GM12874 (cell line): Measurements from ENCODE around the gene PLA2G2A.

Source experiments
- CTCF ChIP-seq: IDR thresholded peaks from 2 replicates; pipeline ENCODE4 v1.5.1; 2011; ENCODE audit warnings: low read depth, mild to moderate bottlenecking, control low read depth, low read length, moderate library complexity; ENCODE audit not compliant: insufficient read depth

PLA2G2A gene

GRCh38 chr1:19990689-19991088 is 11.3 kb upstream of the PLA2G2A start:
- no peak for TF ChIP-seq CTCF

- no peak for TF ChIP-seq CTCF
Measured at GRCh38 chr1:19988267-19989006, 9.0 kb upstream of the PLA2G2A start.

- no peak for TF ChIP-seq CTCF
Measured at GRCh38 chr1:19987719-19988118, 8.3 kb upstream of the PLA2G2A start.

GRCh38 chr1:19981507-19982312 is 2.3 kb upstream of the PLA2G2A start:
- TF ChIP-seq CTCF = no peak

GRCh38 chr1:19981170-19981506 is 1.7 kb upstream of the PLA2G2A start:
- TF ChIP-seq CTCF = no peak

GRCh38 chr1:19980314-19980713 is 896 bp upstream of the PLA2G2A start:
- no peak for TF ChIP-seq CTCF

- TF ChIP-seq CTCF = no peak
Measured at GRCh38 chr1:19978143-19978542, 1.3 kb downstream of the PLA2G2A start.
